ENCODE data around the gene RB1.
"Not testable (repeated sequence)": the region's sequence is repeated elsewhere in the genome, so short reads cannot be mapped to it uniquely, and the experiment has no call there.

Gene RB1

DNA sequence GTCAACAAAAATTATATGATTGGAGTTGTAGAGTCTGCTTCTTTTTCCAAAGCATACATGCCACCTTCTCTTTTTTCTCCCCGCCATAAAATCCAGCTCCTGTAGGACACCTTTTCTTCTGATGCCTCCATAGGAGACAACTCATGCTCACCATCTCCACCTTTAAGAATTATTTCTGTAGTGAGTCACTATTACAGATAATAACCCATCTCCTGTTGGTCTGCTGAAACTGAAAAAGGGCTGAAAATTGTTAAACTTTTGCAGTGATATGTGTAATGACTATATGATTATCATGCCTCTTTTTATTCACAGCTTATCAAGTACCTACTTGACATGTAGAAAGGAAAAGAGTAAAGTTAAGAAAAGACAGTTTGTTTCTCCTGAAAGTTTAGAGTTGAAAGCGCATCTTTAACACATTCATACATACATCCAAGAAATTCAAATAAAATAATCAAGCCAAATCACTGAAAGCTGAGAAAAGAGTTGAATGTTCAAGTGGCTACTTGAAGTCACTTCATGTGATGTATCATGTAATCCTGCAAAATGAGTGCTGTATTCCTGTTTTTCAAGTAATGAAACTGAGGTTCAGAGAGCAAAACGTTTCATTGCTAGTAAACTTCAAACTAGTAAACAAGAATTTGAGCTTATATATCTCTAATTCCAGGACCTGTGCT, 144.9 kb downstream of the RB1 start:
- Histone ChIP-seq H3K27ac (no peak overlapping the region), H3K36me3 (replicated peaks) (no peaks in the 10 kb centered on the region), H3K4me3 (ENCODE audit: low read depth, low read length) (no peak overlapping the region), H3K27me3 (replicated peaks) (no peaks in the 10 kb centered on the region)
- TF ChIP-seq CTCF (IDR thresholded peaks at IDR 0.05; ENCODE audit: low read depth, low read length, missing control alignments): no peak
- no peak for DNase-seq
- in situ Hi-C loops (cut with HindIII; ENCODE audit: low pct_ligation_motif_present, low sequenced_read_pairs): no loop called here

DNA sequence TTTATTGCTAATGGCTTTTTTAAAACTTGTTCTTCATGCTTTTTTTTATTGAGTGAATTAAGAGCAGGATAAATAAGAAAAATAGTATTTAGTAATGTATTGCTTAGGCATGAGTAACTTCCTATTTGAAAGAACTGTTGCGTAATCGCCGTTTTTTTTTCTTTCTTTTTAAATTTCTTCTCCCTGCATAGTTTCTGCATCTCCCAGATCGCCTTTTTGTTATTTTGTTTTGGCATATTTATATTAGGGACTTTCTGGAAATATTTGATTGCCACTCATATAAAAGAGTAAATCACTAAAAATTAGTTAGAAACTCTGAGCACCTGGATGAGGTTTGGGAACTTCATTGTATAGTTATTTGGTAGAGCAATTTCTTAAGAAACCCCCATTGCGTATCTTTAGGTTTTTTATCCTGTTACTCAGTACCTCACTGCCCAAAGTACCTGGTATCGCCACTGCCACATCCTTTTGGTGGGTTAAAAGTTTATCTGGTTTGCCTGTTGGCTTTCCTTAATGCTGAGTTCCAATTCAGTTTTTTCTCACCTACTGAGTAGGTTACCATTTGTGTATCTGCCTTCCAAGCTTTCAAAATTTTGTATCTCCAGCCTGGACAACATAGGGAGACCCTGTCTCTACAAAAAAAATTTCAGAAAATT, 145.5 kb downstream of the RB1 start:
- H3K27ac ChIP-seq: no peak overlapping the region
- H3K36me3 ChIP-seq (replicated peaks): no peaks in the 10 kb centered on the region
- H3K4me3 ChIP-seq (ENCODE audit: low read depth, low read length): no peak overlapping the region
- no peaks in the 10 kb centered on the region for H3K27me3 ChIP-seq (replicated peaks)
- in situ Hi-C loops (cut with HindIII; ENCODE audit: low pct_ligation_motif_present, low sequenced_read_pairs): no loop called here
- no peak for DNase-seq
- no peak for TF ChIP-seq CTCF (IDR thresholded peaks at IDR 0.05; ENCODE audit: low read depth, low read length, missing control alignments)

DNA sequence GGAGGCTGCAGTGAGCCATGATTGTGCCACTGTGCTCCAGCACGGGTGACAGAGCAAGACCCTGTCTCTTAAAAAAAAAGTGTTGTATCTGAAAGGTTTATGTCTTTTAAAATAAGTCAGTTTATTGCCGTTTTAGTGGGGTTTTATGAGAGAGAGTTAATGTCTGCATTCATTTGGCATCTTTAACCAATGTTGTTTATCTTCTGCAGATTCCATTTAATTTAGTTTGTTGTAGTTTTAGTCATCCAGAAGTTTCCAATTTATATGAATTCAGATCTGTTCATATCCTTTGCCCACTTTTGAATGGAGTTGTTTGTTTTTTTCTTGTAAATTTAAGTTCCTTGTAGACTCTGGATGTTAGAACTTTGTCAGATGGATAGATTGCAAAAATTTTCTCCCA, 146.1 kb downstream of the RB1 start:
- no peak overlapping the region for H3K27ac ChIP-seq
- in situ Hi-C loops (cut with HindIII; ENCODE audit: low pct_ligation_motif_present, low sequenced_read_pairs): no loop called here
- TF ChIP-seq CTCF (IDR thresholded peaks at IDR 0.05; ENCODE audit: low read depth, low read length, missing control alignments): no peak
- H3K27me3 ChIP-seq (replicated peaks): no peaks in the 10 kb centered on the region
- no peak for DNase-seq
- H3K36me3 ChIP-seq (replicated peaks): no peaks in the 10 kb centered on the region
- H3K4me3 ChIP-seq (ENCODE audit: low read depth, low read length): no peak overlapping the region

DNA sequence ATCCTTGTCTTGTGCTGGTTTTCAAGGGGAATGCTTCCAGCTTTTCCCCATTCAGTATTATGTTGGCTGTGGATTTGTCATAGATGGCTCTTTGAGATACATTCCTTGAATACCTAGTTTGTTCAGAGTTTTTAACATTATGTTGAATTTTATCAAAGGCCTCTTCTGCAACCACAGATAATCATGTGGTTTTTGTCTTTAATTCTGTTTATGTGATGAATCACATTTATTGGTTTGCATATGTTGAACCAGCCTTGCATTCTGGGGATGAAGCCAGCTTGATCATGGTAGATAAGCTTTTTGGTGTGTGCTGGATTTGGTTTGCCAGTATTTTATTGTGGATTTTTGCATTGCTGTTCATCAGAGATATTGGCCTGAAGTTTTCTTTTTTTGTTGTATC, 147.6 kb downstream of the RB1 start:
- in situ Hi-C loops (cut with HindIII; ENCODE audit: low pct_ligation_motif_present, low sequenced_read_pairs); H3K27me3 ChIP-seq (replicated peaks); H3K27ac ChIP-seq; H3K4me3 ChIP-seq (ENCODE audit: low read depth, low read length); H3K36me3 ChIP-seq (replicated peaks): not testable (repeated sequence)
- DNase-seq: peak; percentile 31

DNA sequence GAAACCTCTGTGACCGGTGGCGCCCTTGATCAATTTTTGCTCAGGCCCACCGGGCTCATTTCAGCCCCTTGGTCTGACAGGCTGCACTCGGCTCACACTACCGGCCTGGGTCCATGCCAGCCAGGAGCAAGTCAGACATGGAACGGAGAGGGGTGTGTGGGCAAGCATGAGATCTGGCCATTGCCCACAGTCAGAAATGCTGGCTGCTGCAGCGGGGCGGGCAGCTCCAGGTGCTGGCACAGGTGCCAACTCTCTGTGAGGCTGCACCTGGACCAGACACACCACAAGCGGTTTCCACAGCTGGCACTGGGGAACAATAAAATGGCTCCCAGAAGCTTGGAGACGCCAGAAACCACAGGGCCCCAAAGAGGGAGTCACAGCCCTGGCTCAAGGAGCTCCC, 153.0 kb downstream of the RB1 start:
- H3K27me3 ChIP-seq (replicated peaks): no peaks in the 10 kb centered on the region
- in situ Hi-C loops (cut with HindIII; ENCODE audit: low pct_ligation_motif_present, low sequenced_read_pairs): no loop called here
- peaks cover 8% of the 10 kb centered on the region for H3K36me3 ChIP-seq (replicated peaks)
- no peak for DNase-seq
- no peak for TF ChIP-seq CTCF (IDR thresholded peaks at IDR 0.05; ENCODE audit: low read depth, low read length, missing control alignments)
- H3K27ac ChIP-seq: no peak overlapping the region
- H3K4me3 ChIP-seq (ENCODE audit: low read depth, low read length): no peak overlapping the region

DNA sequence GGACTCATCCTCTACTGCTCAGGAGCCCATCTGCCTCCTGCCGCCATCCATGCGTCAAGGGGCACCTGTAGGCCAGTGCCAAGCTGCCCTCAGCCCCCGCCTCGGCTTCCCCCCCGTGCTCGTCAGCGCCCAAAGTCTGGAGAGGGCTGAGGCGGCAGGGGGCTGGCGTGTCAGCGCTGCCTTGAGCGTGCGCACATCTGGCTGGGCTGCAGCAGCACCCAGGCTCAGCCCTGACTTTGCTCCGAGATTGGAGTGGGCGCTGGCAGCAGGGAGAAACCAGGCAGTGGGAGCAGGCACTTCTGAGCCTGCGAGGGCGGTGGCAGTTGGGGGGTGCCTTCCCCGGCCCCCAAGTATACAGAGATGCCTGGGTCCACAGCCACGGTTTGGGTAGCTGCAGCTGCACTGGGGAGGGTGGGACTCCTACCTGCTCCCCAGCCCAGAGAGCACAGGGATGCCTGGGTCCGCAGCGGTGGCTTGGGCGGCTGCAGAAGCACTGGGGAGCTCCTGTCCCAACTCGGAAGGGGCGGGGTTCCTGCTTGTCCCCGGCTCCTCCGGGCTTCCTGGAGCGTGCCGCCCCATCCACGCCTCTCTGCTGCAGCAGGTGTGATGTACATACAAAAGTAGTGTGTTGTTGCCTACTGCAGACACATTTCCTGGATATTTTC, 154.2 kb downstream of the RB1 start:
- Histone ChIP-seq H3K27me3 (replicated peaks) (no peaks in the 10 kb centered on the region), H3K27ac (no peak overlapping the region), H3K36me3 (replicated peaks) (peaks cover 8% of the 10 kb centered on the region), H3K4me3 (ENCODE audit: low read depth, low read length) (no peak overlapping the region)
- TF ChIP-seq CTCF (IDR thresholded peaks at IDR 0.05; ENCODE audit: low read depth, low read length, missing control alignments): no peak
- in situ Hi-C loops (cut with HindIII; ENCODE audit: low pct_ligation_motif_present, low sequenced_read_pairs): no loop called here
- DNase-seq: no peak
